Measurements from ENCODE around the gene HES4. TPM values are rescaled to one million over a fixed set of nuclear protein-coding genes. Genes with fewer than 3 reads are reported as not detected.
A peak's percentile ranks its signal among the peaks of the same experiment; 100 is the strongest.

The HES4 gene
- total and polyA plus RNA-seq, 7 donors, result 2.3 to 21.8 (median 12.3) TPM

DNA sequence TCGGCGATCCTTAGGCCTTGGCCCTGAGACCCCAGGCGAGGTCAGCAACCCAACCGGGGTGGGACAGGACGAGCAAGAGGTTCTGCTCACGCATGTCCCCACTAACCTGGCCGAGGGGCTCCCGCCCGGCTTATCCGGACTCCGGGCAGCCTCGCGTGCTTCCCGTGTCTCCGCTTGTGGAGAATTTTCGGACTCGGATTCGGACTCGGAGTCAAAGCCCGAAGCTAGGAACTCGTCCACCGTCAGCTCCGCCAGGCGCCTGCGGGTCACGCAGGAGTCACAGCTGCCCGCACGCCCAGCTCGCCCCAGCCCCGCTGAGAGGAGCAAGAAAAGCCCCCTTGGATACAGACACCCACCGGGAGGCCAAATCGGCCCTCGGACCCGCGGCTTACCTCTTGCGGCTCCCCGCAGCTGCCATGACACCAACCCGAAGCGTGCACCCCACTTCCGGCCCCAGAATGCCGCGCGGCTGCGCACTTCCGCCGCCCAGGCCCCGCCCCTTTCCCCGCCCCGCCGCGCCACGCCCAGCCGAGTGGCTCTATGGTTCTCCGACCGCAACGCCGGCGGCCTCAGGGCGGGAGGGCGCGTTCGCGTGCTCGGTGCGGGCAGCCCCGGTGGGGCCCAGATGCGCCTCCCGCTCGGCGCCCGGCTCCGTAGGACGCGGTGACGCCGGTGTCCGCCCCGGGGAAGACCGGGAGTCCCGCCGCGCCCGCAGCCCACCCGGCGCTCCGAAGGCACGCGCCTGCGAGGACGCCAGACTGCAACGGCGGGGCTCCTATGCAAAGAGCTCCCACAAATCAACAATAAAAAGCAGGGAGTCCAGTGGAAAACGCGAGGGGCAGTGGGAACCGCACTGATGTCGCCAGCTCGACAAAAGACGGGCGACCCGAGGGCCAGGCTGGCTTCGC lies 40.8 kb downstream of the HES4 start, which contains the start of gene NOC2L:
Gene NOC2L, minus strand, starts transcription at position 434 of the 908 bp plus-strand sequence. Its CDS starts 16 bp downstream, at position 418.
- intact Hi-C loops (cut with DNase I), result no loop called here
- Histone ChIP-seq H3K4me1 (peaks cover 17% of the 10 kb centered on the region), H3K27me3 (ENCODE audit: insufficient read depth in 3 of 3, low read length in 2 of 3) (no peaks in the 10 kb centered on the region), H3K36me3 (ENCODE audit: insufficient read depth in 1 of 2, low read depth in 1 of 2) (peaks cover 4 to 41% of the 10 kb centered on the region in 2 donors), H3K4me3 (peak within 1 kb of the TSS; percentile 86), H3K27ac (peak within 1 kb of the TSS; percentile 76), H3K9me3 (no peaks in the 10 kb centered on the region)
- peak; percentile 95 to 97 (median 96) for ATAC-seq
- 3 to 7% (median 6%) methylated on average over 70 to 101 of the region's 101 CpGs for WGBS, 3 donors
- TF ChIP-seq, protein P1, sequence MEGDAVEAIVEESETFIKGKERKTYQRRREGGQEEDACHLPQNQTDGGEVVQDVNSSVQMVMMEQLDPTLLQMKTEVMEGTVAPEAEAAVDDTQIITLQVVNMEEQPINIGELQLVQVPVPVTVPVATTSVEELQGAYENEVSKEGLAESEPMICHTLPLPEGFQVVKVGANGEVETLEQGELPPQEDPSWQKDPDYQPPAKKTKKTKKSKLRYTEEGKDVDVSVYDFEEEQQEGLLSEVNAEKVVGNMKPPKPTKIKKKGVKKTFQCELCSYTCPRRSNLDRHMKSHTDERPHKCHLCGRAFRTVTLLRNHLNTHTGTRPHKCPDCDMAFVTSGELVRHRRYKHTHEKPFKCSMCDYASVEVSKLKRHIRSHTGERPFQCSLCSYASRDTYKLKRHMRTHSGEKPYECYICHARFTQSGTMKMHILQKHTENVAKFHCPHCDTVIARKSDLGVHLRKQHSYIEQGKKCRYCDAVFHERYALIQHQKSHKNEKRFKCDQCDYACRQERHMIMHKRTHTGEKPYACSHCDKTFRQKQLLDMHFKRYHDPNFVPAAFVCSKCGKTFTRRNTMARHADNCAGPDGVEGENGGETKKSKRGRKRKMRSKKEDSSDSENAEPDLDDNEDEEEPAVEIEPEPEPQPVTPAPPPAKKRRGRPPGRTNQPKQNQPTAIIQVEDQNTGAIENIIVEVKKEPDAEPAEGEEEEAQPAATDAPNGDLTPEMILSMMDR (IDR thresholded peaks at IDR 0.05), result no peak
- peak; percentile 92 to 97 for DNase-seq

DNA sequence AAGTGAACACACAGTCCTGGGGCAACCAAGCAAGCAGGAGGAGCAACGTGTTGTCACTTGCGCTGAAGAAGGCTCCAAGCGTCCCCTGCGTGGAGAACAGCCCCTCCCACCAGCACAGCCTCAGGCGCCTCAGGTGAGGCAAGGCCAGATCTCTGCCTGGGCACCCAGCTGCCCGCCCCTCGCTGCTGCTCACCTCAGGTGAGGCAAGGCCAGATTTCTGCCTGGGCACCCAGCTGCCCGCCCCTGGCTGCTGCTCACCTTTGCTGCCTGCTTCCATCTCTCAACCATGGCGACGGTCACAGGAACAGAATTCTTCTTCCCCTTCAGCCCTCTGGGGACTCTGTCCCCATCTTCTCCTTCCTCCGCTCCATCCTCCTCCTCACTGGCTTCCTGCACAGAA lies 43.3 kb downstream of the HES4 start:
- 87 to 90% (median 88%) methylated on average over 11 of the region's 11 CpGs for WGBS, 3 donors

DNA sequence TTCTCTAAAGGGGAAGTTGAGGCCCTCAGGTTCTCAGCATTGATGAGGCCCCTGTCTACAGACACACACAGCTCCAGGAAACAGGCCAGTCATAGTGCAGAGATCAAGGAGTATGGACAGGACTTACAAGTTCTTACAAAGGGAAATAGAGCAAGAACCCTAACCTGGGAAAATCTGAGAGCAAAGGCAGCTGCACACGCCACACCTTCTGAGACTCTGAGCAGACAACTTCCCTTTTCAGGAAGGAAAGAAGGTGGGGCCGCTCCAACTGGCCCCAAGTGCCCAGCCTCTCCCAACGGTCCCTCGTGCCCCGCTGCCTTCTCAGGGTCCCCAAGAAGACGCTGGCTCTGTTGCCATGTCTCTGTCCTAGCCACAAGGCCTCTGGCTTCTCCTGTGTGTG lies 44.4 kb downstream of the HES4 start:
- TF ChIP-seq, protein P1 (IDR thresholded peaks at IDR 0.05), result no peak
- Histone ChIP-seq H3K27ac (no peak overlapping the region), H3K4me1 (peaks cover 11% of the 10 kb centered on the region), H3K4me3 (no peak overlapping the region), H3K27me3 (ENCODE audit: insufficient read depth in 3 of 3, low read length in 2 of 3) (no peaks in the 10 kb centered on the region), H3K36me3 (ENCODE audit: insufficient read depth in 1 of 2, low read depth in 1 of 2) (peaks cover 8 to 64% of the 10 kb centered on the region in 2 donors), H3K9me3 (no peaks in the 10 kb centered on the region)
- intact Hi-C loops (cut with DNase I), result no loop called here
- ATAC-seq (no peak), DNase-seq (no peak)
- 81 to 90% (median 86%) methylated on average over 6 of the region's 6 CpGs for WGBS, 3 donors

More for the DNA sequence above, 43.3 kb downstream of the HES4 start:
- ATAC-seq (no peak), DNase-seq (no peak)
- H3K9me3 ChIP-seq, result no peaks in the 10 kb centered on the region
- TF ChIP-seq, protein P1 (IDR thresholded peaks at IDR 0.05), result no peak
- H3K4me1 ChIP-seq, result peaks cover 17% of the 10 kb centered on the region
- no peak overlapping the region for H3K27ac ChIP-seq
- no peak overlapping the region for H3K4me3 ChIP-seq
- H3K27me3 ChIP-seq (ENCODE audit: insufficient read depth in 3 of 3, low read length in 2 of 3), result no peaks in the 10 kb centered on the region
- intact Hi-C loops (cut with DNase I), result no loop called here
- H3K36me3 ChIP-seq (ENCODE audit: insufficient read depth in 1 of 2, low read depth in 1 of 2), result peaks cover 5 to 53% of the 10 kb centered on the region in 2 donors

DNA sequence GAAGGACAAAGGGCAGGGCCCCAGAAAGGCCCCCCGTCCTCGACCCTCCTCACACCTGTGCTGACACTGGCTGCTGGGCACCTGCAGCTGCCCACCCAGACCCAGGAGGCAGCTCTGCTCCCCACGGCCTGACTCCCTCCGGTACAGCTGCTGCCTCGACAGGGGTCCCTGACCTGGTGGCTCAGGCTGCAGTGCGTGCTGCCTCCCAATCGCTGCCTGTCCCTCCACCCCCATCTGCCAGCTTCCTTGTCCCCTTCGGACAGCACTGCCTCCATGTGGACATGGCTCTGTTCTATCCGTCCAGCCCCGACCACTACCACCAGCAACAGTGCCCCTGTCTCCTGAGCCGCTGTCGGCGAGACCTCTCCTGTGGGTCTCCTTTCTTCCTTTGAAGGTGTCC lies 45.0 kb downstream of the HES4 start:
- 79 to 85% (median 82%) methylated on average over 13 of the region's 13 CpGs for WGBS, 3 donors
- TF ChIP-seq, protein P1 (IDR thresholded peaks at IDR 0.05), result no peak
- Histone ChIP-seq H3K27me3 (ENCODE audit: insufficient read depth in 3 of 3, low read length in 2 of 3) (no peaks in the 10 kb centered on the region), H3K4me3 (no peak overlapping the region), H3K9me3 (no peaks in the 10 kb centered on the region), H3K36me3 (ENCODE audit: insufficient read depth in 1 of 2, low read depth in 1 of 2) (peaks cover 8 to 69% of the 10 kb centered on the region in 2 donors), H3K27ac (no peak overlapping the region), H3K4me1 (peaks cover 11% of the 10 kb centered on the region)
- ATAC-seq (no peak), DNase-seq (no peak)
- intact Hi-C loops (cut with DNase I), result no loop called here

Measured in psoas muscle (tissue), 8 donors.